H9 (cell line): Measurements from ENCODE around the gene MRPL51. TPM values are rescaled to one million over a fixed set of nuclear protein-coding genes. Genes with fewer than 3 reads are reported as not detected.

Source experiments
- DNase-seq: peaks from one replicate; pipeline ENCODE4 v3.0.0-alpha.2; 2017
- H2AFZ ChIP-seq: one replicate; pipeline ENCODE4 v1.6.1; 2013; ENCODE audit warnings: mild to moderate bottlenecking, low read length, control low read depth, moderate library complexity
- H2AK5ac ChIP-seq: 2 replicates; pipeline ENCODE4 v1.6.1; 2013; ENCODE audit warnings: low read length, control low read depth, mixed read lengths; ENCODE audit not compliant: insufficient read length
- H2BK120ac ChIP-seq: one replicate; pipeline ENCODE4 v1.6.1; 2013; ENCODE audit warnings: low read depth, mild to moderate bottlenecking, low read length, control low read depth, inconsistent platforms; ENCODE audit not compliant: poor library complexity, severe bottlenecking
- H2BK12ac ChIP-seq: 2 replicates; pipeline ENCODE4 v1.6.1; 2013; ENCODE audit warnings: low read length, control low read depth, mixed read lengths, low read depth; ENCODE audit not compliant: insufficient read length
- H2BK15ac ChIP-seq: 2 replicates; pipeline ENCODE4 v1.6.1; 2013; ENCODE audit warnings: low read depth, low read length, control low read depth
- H2BK20ac ChIP-seq: one replicate; pipeline ENCODE4 v1.6.1; 2013; ENCODE audit warnings: low read depth, mild to moderate bottlenecking, low read length, control low read depth, inconsistent platforms; ENCODE audit not compliant: poor library complexity, severe bottlenecking
- H2BK5ac ChIP-seq: 2 replicates; pipeline ENCODE4 v1.6.1; 2013; ENCODE audit warnings: low read length, control low read depth, mixed read lengths; ENCODE audit not compliant: insufficient read length
- H3K14ac ChIP-seq: 2 replicates; pipeline ENCODE4 v1.6.1; 2013; ENCODE audit warnings: low read length, control low read depth; ENCODE audit not compliant: insufficient read depth
- H3K18ac ChIP-seq: 2 replicates; pipeline ENCODE4 v1.6.1; 2013; ENCODE audit warnings: low read depth, mild to moderate bottlenecking, mixed read lengths, low read length, control low read depth; ENCODE audit not compliant: insufficient read length
- H3K23ac ChIP-seq: 2 replicates; pipeline ENCODE4 v1.6.1; 2013; ENCODE audit warnings: low read length, control low read depth, mixed read lengths, low read depth; ENCODE audit not compliant: insufficient read length
- H3K23me2 ChIP-seq: 2 replicates; pipeline ENCODE4 v1.6.1; 2013; ENCODE audit warnings: low read depth, mild to moderate bottlenecking, mixed read lengths, low read length, control low read depth; ENCODE audit not compliant: insufficient read length, poor library complexity, severe bottlenecking
- H3K27ac ChIP-seq: 2 replicates; pipeline ENCODE4 v1.5.1; 2013; ENCODE audit warnings: low read length, control low read depth, mixed read lengths, low read depth; ENCODE audit not compliant: insufficient read length
- H3K27me3 ChIP-seq: 2 replicates; pipeline ENCODE4 v1.6.1; 2013; ENCODE audit warnings: low read length, control low read depth, inconsistent platforms; ENCODE audit not compliant: insufficient read depth
- H3K4ac ChIP-seq: 2 replicates; pipeline ENCODE4 v1.6.1; 2013; ENCODE audit warnings: low read depth, mild to moderate bottlenecking, control low read depth, inconsistent platforms, low read length, moderate library complexity
- H3K4me1 ChIP-seq: 2 replicates; pipeline ENCODE4 v1.6.1; 2013; ENCODE audit warnings: low read length, control low read depth, inconsistent platforms; ENCODE audit not compliant: insufficient read depth
- H3K4me2 ChIP-seq: 2 replicates; pipeline ENCODE4 v1.6.1; 2013; ENCODE audit warnings: low read length, control low read depth, mixed read lengths; ENCODE audit not compliant: insufficient read length, insufficient read depth
- H3K56ac ChIP-seq: 2 replicates; pipeline ENCODE4 v1.6.1; 2013; ENCODE audit warnings: low read depth, mild to moderate bottlenecking, mixed read lengths, low read length, control low read depth; ENCODE audit not compliant: insufficient read length
- H3K79me1 ChIP-seq: 2 replicates; pipeline ENCODE4 v1.6.1; 2013; ENCODE audit warnings: low read depth, mild to moderate bottlenecking, moderate library complexity, low read length, control low read depth, inconsistent platforms; ENCODE audit not compliant: insufficient read depth, poor library complexity, severe bottlenecking
- H3K79me2 ChIP-seq: 2 replicates; pipeline ENCODE4 v1.6.1; 2013; ENCODE audit warnings: low read length, control low read depth, inconsistent platforms; ENCODE audit not compliant: insufficient read depth
- H3K9ac ChIP-seq: 2 replicates; pipeline ENCODE4 v1.6.1; 2013; ENCODE audit warnings: low read length, control low read depth, mixed read lengths; ENCODE audit not compliant: insufficient read length; ENCODE audit errors: extremely low read depth
- H3K9me3 ChIP-seq: one replicate; pipeline ENCODE4 v1.6.1; 2013; ENCODE audit warnings: low read depth, low read length, inconsistent platforms; ENCODE audit not compliant: control insufficient read depth
- H3T11ph ChIP-seq: one replicate; pipeline ENCODE4 v1.6.1; 2013; ENCODE audit warnings: mild to moderate bottlenecking, low read length, control low read depth, inconsistent platforms
- H4K20me1 ChIP-seq: one replicate; pipeline ENCODE4 v1.6.1; 2013; ENCODE audit not compliant: control insufficient read depth, insufficient read length, insufficient read depth
- H4K5ac ChIP-seq: 2 replicates; pipeline ENCODE4 v1.6.1; 2013; ENCODE audit warnings: low read depth, mild to moderate bottlenecking, mixed read lengths, low read length, control low read depth; ENCODE audit not compliant: insufficient read length
- H4K8ac ChIP-seq: replicated peaks from 2 replicates; pipeline ENCODE4 v1.6.1; 2013; ENCODE audit warnings: low read length, control low read depth, mixed read lengths, low read depth; ENCODE audit not compliant: insufficient read length
- H4K91ac ChIP-seq: 2 replicates; pipeline ENCODE4 v1.6.1; 2013; ENCODE audit warnings: low read depth, mild to moderate bottlenecking, moderate library complexity, mixed read lengths, low read length, control low read depth; ENCODE audit not compliant: insufficient read length
- H3K27ac Mint-ChIP-seq, 3 experiments: 2 replicates in 2 of 3; 3 replicates in 1 of 3; pipeline ENCODE4 v1.8.0; 2020 to 2021; ENCODE audit warnings: mixed read lengths in 3 of 3, mild to moderate bottlenecking in 1 of 3, moderate library complexity in 1 of 3
- H3K27me3 Mint-ChIP-seq: 2 replicates; pipeline ENCODE4 v1.8.0; 2021; ENCODE audit warnings: low read depth, mild to moderate bottlenecking, moderate library complexity, mixed read lengths
- H3K36me3 Mint-ChIP-seq, 3 experiments: 2 replicates in 2 of 3; 3 replicates in 1 of 3; pipeline ENCODE4 v1.8.0; 2020 to 2021; ENCODE audit warnings: low read depth in 3 of 3, mixed read lengths in 3 of 3; ENCODE audit not compliant: insufficient read depth in 1 of 3
- H3K4me1 Mint-ChIP-seq, 2 experiments: 2 replicates each; pipeline ENCODE4 v1.8.0; 2020; ENCODE audit warnings: mixed read lengths in 2 of 2
- H3K4me3 Mint-ChIP-seq, 2 experiments: 2 replicates in 1 of 2; 3 replicates in 1 of 2; pipeline ENCODE4 v1.8.0; 2020 to 2021; ENCODE audit warnings: mild to moderate bottlenecking in 2 of 2, mixed read lengths in 2 of 2, moderate library complexity in 1 of 2
- H3K9me3 Mint-ChIP-seq, 2 experiments: 2 replicates in 1 of 2; 3 replicates in 1 of 2; pipeline ENCODE4 v1.8.0; 2020; ENCODE audit warnings: mild to moderate bottlenecking in 2 of 2, mixed read lengths in 2 of 2, moderate library complexity in 1 of 2
- CTCF ChIP-seq: fragments of 200-600 bp; sonication (generic); conservative IDR thresholded peaks from 3 replicates; pipeline ENCODE4 v1.8.0; 2021; ENCODE audit warnings: antibody characterized with exemption, mild to moderate bottlenecking
- WGBS: extraction: QIAGEN DNeasy Blood & Tissue Kit; methylation state at CpG from one replicate; pipeline ENCODE4 v1.1.7; 2013; ENCODE audit warnings: missing lambda C conversion rate, low lambda C conversion rate, mixed read lengths; ENCODE audit not compliant: insufficient read length; ENCODE audit errors: extremely low coverage; 5-methylcytosine and 5-hydroxymethylcytosine counted together
- total RNA-seq: library from RNA; stranded (reverse); gene quantifications from 2 replicates; pipeline ENCODE4 v1.2.1, GENCODE V29; 2021

Gene MRPL51
- total RNA-seq, 1 experiment from 2014 or later = 329 TPM

- DNase-seq = no peak
- no peak overlapping the region for H2AFZ ChIP-seq
- H3K27ac ChIP-seq = no peak overlapping the region
- no peaks in the 10 kb centered on the region for H3K79me1 ChIP-seq
- H3K9ac ChIP-seq = no peak overlapping the region
- H3K18ac ChIP-seq = no peak overlapping the region
- no peaks in the 10 kb centered on the region for H3K23me2 ChIP-seq
- H2BK12ac ChIP-seq = no peak overlapping the region
- no peak overlapping the region for H3K27ac Mint-ChIP-seq
- no peaks in the 10 kb centered on the region for H3K27me3 Mint-ChIP-seq
- H2BK5ac ChIP-seq = no peak overlapping the region
- no peak overlapping the region for H3K14ac ChIP-seq
- H3K56ac ChIP-seq = no peak overlapping the region
- no peak overlapping the region for H3K4me2 ChIP-seq
- H4K8ac ChIP-seq = no peak overlapping the region
- no peaks in the 10 kb centered on the region for H3K9me3 Mint-ChIP-seq
- no peak for TF ChIP-seq CTCF
- H2BK15ac ChIP-seq = no peak overlapping the region
- H4K5ac ChIP-seq = no peak overlapping the region
- H3K9me3 ChIP-seq = no peaks in the 10 kb centered on the region
- peaks cover 63 to 97% (median 95%) of the 10 kb centered on the region in 3 experiments for H3K36me3 Mint-ChIP-seq
- peaks cover 0 to 10% of the 10 kb centered on the region in 2 experiments; a peak in 1 of 4 replicates for H3K4me1 Mint-ChIP-seq
- H4K20me1 ChIP-seq = no peaks in the 10 kb centered on the region
- H4K91ac ChIP-seq = no peak overlapping the region
- no peaks in the 10 kb centered on the region for H3K27me3 ChIP-seq
- no peaks in the 10 kb centered on the region for H3K4me1 ChIP-seq
- H3K4ac ChIP-seq = no peak overlapping the region
- no peak overlapping the region for H2AK5ac ChIP-seq
- no CpG with 5 or more reads among the region's 5 CpGs for WGBS
- no peak overlapping the region for H3T11ph ChIP-seq
- no peaks in the 10 kb centered on the region for H3K79me2 ChIP-seq
- no peak overlapping the region for H2BK120ac ChIP-seq
- no peak overlapping the region for H2BK20ac ChIP-seq
- no peak overlapping the region for H3K4me3 Mint-ChIP-seq
- no peak overlapping the region for H3K23ac ChIP-seq
Observed at GRCh38 chr12:6524648-6525047, 31.6 kb upstream of the MRPL51 start.
